HepG2 (cell line): ENCODE data around the gene TTK. TPM values are rescaled to one million over a fixed set of nuclear protein-coding genes. Genes with fewer than 3 reads are reported as not detected.

Experiments
- HNF1B ChIP-seq: sonication (generic); formaldehyde crosslinking; IDR thresholded peaks from 2 replicates; pipeline ENCODE4 v1.5.1; 2020; ENCODE audit warnings: mild to moderate bottlenecking, moderate library complexity, missing genetic modification reagents
- KLF13 ChIP-seq: sonication (generic); formaldehyde crosslinking; IDR thresholded peaks from 2 replicates; pipeline ENCODE4 v1.4.0; 2020; ENCODE audit warnings: mild to moderate bottlenecking, missing genetic modification reagents
- NR2F1 ChIP-seq, 2 experiments: fragments of 450-650 bp in 1 of 2; formaldehyde crosslinking in 1 of 2; IDR thresholded peaks; 2 replicates each; pipeline versions ENCODE4 v1.5.0 to v1.6.1; 2016 to 2020; ENCODE audit warnings: mild to moderate bottlenecking in 1 of 2, missing compliant biosample characterization in 1 of 2, missing genetic modification reagents in 1 of 2, moderate library complexity in 1 of 2
- RERE ChIP-seq: IDR thresholded peaks from 2 replicates; pipeline ENCODE4 v1.6.1; 2016; ENCODE audit warnings: low read depth, missing genetic modification reagents, missing compliant biosample characterization
- RORA ChIP-seq: sonication (generic); formaldehyde crosslinking; IDR thresholded peaks from 2 replicates; pipeline ENCODE4 v1.5.0; 2020; ENCODE audit warnings: mild to moderate bottlenecking, missing genetic modification reagents, moderate library complexity
- SALL2 ChIP-seq: sonication (generic); formaldehyde crosslinking; IDR thresholded peaks from 2 replicates; pipeline ENCODE4 v1.8.1; 2023; ENCODE audit warnings: mild to moderate bottlenecking, missing genetic modification reagents, inconsistent platforms
- STAG1 ChIP-seq: sonication (generic); formaldehyde crosslinking; IDR thresholded peaks from 2 replicates; pipeline ENCODE4 v1.4.0; 2020; ENCODE audit warnings: missing genetic modification reagents
- ZNF18 ChIP-seq: sonication (generic); formaldehyde crosslinking; IDR thresholded peaks from 2 replicates; pipeline ENCODE4 v1.8.0; 2022; ENCODE audit warnings: mild to moderate bottlenecking, missing genetic modification reagents; ENCODE audit not compliant: insufficient replicate concordance
- ZNF644 ChIP-seq: IDR thresholded peaks from 2 replicates; pipeline ENCODE4 v1.6.1; 2016; ENCODE audit warnings: low read depth
- ZNF792 ChIP-seq: IDR thresholded peaks from 2 replicates; pipeline ENCODE4 v1.6.1; 2016
- polyA plus RNA-seq, 8 experiments: library from polyadenylated mRNA; depleted of rRNA in 3 of 8; stranded (reverse) in 7 of 8; unstranded in 1 of 8; fragments of >200 nt; fragmentation: Illumina TruSeq in 4 of 8; extraction: Trizol in 4 of 8; gene quantifications; 2 replicates each; pipeline versions ENCODE4 v1.2.1 to v1.2.3, GENCODE V29; 2011 to 2016; ENCODE audit warnings: low read depth in 4 of 8, missing spikeins in 1 of 8, mixed read lengths in 1 of 8; ENCODE audit not compliant: insufficient read depth in 1 of 8
- total RNA-seq, 5 experiments: library from RNA; depleted of rRNA; stranded (reverse); fragments of >200 nt; fragmentation: Illumina TruSeq; extraction: Trizol; gene quantifications; 2 replicates each; pipeline ENCODE4 v1.2.3, GENCODE V29; 2016; ENCODE audit warnings: low read depth in 1 of 5
- TF ChIP-seq, protein P1 (sequence below): sonication (generic); formaldehyde crosslinking; IDR thresholded peaks from 2 replicates; pipeline ENCODE4 v1.5.1; 2020; ENCODE audit warnings: mild to moderate bottlenecking, missing genetic modification reagents, borderline replicate concordance
- TF ChIP-seq, protein P2 (sequence below): sonication (generic); formaldehyde crosslinking; IDR thresholded peaks from 2 replicates; pipeline ENCODE4 v1.4.0; 2020; ENCODE audit warnings: mild to moderate bottlenecking, missing genetic modification reagents

The TTK gene
- total and polyA plus RNA-seq, 2 of the 13 experiments (the other 11 are each of a cell fraction or from before 2014, with no cell fraction given) = 8.6 to 33.2 TPM

GRCh38 chr6:80020381-80021120 lies 16.1 kb downstream of the TTK start (continued):
- TF ChIP-seq, protein P1, sequence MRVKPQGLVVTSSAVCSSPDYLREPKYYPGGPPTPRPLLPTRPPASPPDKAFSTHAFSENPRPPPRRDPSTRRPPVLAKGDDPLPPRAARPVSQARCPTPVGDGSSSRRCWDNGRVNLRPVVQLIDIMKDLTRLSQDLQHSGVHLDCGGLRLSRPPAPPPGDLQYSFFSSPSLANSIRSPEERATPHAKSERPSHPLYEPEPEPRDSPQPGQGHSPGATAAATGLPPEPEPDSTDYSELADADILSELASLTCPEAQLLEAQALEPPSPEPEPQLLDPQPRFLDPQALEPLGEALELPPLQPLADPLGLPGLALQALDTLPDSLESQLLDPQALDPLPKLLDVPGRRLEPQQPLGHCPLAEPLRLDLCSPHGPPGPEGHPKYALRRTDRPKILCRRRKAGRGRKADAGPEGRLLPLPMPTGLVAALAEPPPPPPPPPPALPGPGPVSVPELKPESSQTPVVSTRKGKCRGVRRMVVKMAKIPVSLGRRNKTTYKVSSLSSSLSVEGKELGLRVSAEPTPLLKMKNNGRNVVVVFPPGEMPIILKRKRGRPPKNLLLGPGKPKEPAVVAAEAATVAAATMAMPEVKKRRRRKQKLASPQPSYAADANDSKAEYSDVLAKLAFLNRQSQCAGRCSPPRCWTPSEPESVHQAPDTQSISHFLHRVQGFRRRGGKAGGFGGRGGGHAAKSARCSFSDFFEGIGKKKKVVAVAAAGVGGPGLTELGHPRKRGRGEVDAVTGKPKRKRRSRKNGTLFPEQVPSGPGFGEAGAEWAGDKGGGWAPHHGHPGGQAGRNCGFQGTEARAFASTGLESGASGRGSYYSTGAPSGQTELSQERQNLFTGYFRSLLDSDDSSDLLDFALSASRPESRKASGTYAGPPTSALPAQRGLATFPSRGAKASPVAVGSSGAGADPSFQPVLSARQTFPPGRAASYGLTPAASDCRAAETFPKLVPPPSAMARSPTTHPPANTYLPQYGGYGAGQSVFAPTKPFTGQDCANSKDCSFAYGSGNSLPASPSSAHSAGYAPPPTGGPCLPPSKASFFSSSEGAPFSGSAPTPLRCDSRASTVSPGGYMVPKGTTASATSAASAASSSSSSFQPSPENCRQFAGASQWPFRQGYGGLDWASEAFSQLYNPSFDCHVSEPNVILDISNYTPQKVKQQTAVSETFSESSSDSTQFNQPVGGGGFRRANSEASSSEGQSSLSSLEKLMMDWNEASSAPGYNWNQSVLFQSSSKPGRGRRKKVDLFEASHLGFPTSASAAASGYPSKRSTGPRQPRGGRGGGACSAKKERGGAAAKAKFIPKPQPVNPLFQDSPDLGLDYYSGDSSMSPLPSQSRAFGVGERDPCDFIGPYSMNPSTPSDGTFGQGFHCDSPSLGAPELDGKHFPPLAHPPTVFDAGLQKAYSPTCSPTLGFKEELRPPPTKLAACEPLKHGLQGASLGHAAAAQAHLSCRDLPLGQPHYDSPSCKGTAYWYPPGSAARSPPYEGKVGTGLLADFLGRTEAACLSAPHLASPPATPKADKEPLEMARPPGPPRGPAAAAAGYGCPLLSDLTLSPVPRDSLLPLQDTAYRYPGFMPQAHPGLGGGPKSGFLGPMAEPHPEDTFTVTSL (CRISPR knock-in tag) = peak; percentile 41; the same call in 1 of the 2 replicates
- no peak for TF ChIP-seq RORA (CRISPR knock-in tag)
- TF ChIP-seq ZNF792 (CRISPR knock-in tag) = no peak
- no peak for TF ChIP-seq ZNF644
- TF ChIP-seq SALL2 (CRISPR knock-in tag) = no peak
- TF ChIP-seq RERE = no peak
- TF ChIP-seq ZNF18 (CRISPR knock-in tag) = no peak
- no peak for TF ChIP-seq NR2F1 (CRISPR knock-in tag; IDR thresholded peaks at IDR 0.05)
- TF ChIP-seq KLF13 (CRISPR knock-in tag) = no peak
- no peak for TF ChIP-seq HNF1B (CRISPR knock-in tag)
- TF ChIP-seq, protein P2, sequence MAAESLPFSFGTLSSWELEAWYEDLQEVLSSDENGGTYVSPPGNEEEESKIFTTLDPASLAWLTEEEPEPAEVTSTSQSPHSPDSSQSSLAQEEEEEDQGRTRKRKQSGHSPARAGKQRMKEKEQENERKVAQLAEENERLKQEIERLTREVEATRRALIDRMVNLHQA (CRISPR knock-in tag) = no peak
- TF ChIP-seq STAG1 (CRISPR knock-in tag) = no peak
